ENCODE data around the gene INSRR. TPM values are rescaled to one million over a fixed set of nuclear protein-coding genes. Genes with fewer than 3 reads are reported as not detected.
A peak's percentile ranks its signal among the peaks of the same experiment; 100 is the strongest.

INSRR gene
- total RNA-seq, 1 donor from 2014 or later: not detected

DNA sequence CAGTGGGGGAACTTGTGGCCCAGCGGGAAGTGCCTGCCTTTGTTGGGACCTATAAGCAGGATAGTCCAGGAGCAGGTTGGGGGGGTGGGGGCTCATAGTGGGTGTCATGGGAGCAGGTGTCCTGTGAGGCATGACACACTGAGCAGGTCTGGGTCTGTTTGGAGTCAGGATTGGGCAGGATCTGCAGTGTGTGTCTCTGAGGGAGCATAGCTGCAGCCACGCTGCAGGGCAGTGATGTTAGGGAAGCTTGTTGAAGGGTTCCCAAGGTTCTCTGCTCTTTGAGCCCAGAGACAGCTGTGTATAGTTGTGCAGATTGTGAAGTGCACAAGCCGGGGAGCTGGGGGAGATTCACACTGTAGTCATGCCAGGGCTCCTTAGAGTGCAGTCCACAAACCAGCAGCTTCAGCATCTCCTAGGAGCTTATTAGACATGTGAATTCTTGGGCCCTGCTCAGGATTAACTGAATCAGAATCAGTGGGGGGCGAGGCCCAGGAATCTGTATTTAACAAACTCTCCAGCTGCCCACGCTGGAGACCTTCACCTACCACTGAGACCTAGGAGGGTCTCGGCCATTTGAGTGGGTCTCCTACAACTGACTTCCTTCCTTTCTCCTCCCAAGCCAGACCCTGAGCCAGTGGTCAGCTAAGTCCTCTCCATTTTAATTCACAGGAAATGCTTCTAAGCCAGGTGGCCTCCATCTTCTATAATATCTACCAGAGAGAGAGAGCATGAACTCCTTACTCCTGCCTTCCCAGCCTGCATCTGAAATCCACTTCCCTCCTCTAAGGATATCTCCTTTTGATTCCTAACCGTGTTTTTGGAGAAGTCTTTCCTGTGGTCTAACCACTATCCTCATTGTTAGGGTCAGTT, 11.1 kb downstream of the INSRR start:
- TF ChIP-seq, protein P1, sequence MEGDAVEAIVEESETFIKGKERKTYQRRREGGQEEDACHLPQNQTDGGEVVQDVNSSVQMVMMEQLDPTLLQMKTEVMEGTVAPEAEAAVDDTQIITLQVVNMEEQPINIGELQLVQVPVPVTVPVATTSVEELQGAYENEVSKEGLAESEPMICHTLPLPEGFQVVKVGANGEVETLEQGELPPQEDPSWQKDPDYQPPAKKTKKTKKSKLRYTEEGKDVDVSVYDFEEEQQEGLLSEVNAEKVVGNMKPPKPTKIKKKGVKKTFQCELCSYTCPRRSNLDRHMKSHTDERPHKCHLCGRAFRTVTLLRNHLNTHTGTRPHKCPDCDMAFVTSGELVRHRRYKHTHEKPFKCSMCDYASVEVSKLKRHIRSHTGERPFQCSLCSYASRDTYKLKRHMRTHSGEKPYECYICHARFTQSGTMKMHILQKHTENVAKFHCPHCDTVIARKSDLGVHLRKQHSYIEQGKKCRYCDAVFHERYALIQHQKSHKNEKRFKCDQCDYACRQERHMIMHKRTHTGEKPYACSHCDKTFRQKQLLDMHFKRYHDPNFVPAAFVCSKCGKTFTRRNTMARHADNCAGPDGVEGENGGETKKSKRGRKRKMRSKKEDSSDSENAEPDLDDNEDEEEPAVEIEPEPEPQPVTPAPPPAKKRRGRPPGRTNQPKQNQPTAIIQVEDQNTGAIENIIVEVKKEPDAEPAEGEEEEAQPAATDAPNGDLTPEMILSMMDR (conservative IDR thresholded peaks at IDR 0.05; ENCODE audit: low read depth, low read length): no peak
- DNase-seq (ENCODE audit: low read depth): no peak
- no peak overlapping the region for H3K4me3 ChIP-seq (ENCODE audit: low read depth, low read length)

DNA sequence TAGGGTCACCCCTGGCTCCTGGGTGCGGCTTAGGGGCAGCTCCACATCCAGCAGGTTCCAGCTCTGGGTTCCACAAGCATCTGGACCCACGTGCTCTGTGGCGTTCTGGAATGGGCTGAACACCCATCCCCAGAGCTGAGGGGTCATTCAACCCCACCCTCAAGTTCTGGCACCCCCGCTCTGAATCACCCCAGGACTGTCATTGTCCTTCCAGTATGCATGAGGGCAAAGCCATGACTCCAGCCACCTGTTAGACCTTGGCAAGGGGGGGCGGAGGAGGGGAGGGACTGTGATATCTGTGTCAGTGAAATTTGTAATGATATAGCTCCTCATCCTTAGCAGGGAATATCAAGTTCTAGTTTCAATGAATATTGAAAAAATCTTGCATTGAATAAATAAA, 12.3 kb downstream of the INSRR start:
- no peak for DNase-seq (ENCODE audit: low read depth)
- no peak overlapping the region for H3K4me3 ChIP-seq (ENCODE audit: low read depth, low read length)
- TF ChIP-seq, protein P1 (conservative IDR thresholded peaks at IDR 0.05; ENCODE audit: low read depth, low read length): no peak

DNA sequence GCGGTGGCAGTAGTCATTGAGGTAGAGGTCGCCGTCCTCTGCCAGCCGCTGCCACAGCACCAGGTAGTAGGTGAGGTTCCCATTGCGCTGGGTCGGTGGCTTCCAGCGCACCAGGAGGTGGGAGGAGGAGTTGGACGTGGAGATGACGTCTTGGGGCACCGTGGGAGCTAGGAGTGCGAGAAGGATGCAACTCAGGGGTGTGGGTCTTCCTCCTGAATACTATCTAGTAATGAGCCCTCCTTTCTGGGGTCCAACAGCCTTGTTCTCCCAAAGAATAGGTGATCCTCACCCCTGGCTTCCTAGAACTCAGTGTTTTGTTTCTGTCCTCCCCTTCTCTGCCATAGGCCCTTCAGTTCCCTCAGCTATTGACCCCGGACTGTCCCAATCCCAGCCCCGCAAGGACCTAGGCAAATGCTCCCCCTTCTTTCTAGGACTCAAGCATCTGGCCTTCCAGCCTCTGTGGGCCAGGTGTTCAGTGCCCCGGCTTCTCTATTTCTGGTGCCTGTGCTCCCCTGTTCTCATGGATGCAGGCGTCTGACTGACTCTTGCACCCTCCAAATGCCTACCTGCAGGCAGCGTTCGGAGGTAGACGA, 12.9 kb downstream of the INSRR start:
- DNase-seq (ENCODE audit: low read depth): no peak
- TF ChIP-seq, protein P1 (conservative IDR thresholded peaks at IDR 0.05; ENCODE audit: low read depth, low read length): no peak

DNA sequence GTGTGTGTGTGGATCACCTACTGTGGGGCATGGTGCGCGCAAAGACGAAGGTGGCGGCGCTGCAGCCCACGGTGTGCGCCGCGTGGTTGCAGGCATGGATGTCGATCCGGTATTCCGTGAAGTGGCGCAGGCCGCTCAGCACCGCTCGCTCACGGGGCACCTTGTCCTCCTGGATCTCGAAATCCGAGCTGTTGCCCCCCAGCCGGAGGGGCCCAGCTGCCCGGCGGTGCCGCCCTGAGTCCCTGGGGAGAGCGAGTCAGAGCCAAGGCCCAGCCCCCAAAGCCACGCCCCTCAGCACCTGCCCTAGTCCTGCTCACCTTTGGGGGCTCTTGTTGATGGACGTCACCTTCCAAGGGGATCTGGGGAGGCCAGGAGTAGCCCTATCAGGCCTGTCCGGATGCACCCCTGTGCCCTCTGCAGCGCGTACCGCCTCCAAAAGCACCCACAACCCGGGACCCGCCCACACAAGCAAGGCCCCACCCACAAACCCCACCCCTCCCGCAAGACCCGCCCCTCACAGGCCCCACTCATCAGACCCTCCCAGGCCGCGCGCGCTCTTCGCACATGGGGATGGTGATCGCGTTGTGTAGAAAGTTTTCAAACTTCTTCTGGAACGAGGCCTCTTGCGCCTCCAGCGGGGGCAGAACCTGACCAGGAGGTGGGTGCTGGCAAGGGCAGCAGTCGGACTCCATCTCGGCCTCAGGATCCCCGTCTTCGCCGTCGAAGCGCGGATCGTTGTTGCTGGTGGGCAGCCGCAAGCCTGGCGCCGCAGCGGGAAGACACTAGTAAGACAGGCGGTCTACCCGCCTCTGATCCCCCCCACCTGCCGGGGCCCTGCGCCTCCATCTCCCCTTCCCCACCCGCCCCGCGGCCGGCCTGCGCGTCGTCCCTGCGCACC, 13.6 kb downstream of the INSRR start:
- DNase-seq (ENCODE audit: low read depth): no peak
- TF ChIP-seq, protein P1 (conservative IDR thresholded peaks at IDR 0.05; ENCODE audit: low read depth, low read length): no peak
- H3K4me3 ChIP-seq (ENCODE audit: low read depth, low read length): no peak overlapping the region

More for the DNA sequence above, 12.9 kb downstream of the INSRR start:
- no peak overlapping the region for H3K4me3 ChIP-seq (ENCODE audit: low read depth, low read length)

DNA sequence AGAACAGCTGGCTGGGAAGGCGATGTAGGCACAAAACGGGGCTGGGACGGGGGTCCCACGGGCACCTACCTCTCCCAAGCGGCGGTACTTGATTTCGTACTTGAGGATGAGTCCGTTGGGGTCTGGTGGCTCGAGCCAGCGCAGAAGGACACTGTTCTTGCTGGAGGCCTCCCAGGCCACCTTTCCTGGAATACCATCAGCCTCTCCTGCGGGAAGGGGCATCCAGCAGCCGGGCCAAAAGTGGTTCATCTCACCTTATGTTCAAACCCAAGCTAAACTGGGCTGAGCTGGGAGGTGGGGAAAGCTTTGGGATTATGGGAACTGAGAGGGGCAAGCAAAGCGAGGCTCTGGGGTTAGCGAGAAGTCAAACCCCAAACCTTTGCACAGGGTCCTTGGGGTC, 14.3 kb downstream of the INSRR start:
- no peak for DNase-seq (ENCODE audit: low read depth)
- no peak overlapping the region for H3K4me3 ChIP-seq (ENCODE audit: low read depth, low read length)
- TF ChIP-seq, protein P1 (conservative IDR thresholded peaks at IDR 0.05; ENCODE audit: low read depth, low read length): no peak

DNA sequence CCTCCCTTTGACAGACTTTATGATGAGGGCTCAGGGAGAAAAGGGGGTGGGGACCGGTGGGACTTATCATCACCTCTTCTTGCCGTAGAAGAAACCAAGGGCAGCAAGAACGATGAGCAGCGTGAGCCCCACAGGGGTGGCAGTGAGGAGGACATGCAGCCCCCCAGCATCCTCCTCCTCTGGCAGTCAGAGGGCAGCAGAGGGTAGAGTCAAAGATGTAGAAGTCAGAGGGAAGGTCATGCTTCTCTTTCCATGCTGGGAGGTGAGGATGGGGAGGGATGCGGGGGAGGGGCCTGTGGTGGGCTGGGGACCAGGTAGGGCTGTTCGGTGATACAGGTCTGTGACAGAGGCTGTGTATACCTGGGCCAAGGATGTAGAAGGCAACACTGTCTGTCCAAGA, 14.8 kb downstream of the INSRR start:
- TF ChIP-seq, protein P1 (conservative IDR thresholded peaks at IDR 0.05; ENCODE audit: low read depth, low read length): peak; percentile 3
- H3K4me3 ChIP-seq (ENCODE audit: low read depth, low read length): no peak overlapping the region
- no peak for DNase-seq (ENCODE audit: low read depth)

Data from epithelial cell of proximal tubule (primary cell).